Measurements from ENCODE around the gene GSTM3.

Gene GSTM3

DNA sequence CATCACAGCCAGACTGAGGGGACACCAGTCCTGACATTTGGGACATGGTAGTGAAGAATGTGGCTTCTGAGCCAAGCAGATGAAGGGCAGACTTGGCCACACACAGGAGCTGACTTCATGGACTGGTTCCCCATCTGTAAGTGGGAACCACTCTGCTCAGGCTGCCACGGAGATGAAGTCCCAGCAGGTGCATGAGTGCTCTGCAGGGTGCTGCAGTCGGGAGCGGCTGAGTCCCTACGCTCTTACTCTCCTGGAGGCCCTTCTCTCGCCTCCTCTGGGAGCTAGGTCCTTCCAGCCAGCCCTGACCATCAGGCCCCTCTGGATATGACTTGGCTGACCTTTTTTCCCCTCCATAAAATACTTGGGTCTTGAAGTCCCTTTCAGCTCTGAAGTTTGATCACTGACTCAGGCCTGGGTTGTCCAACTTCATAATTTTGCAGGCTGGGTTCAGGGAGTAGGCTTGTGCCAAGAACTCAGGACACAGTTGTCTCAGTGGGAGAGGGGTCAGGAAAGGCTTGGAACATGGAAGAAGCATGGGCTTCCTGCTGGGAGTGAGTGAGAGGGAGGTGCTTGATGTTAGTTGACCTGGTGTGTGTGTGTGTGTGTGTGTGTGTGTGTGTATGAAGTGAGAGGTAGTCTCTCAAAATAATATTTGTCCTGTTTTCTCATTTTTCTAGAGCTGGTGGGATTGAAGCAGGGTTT lies 43.9 kb upstream of the GSTM3 start:
- no peak overlapping the region for H3K27ac ChIP-seq (ENCODE audit: low read length)

GRCh38 chr1:109783436-109783835 lies 42.6 kb upstream of the GSTM3 start:
- H3K4me1 ChIP-seq (ENCODE audit: control insufficient read depth, insufficient read depth, low read length) = peaks cover 8% of the 10 kb centered on the region
- H3K9me3 ChIP-seq (ENCODE audit: control insufficient read depth in 2 of 2, low read length in 2 of 2) = no peaks in the 10 kb centered on the region
- no peak overlapping the region for H3K4me3 ChIP-seq (ENCODE audit: low read length in 2 of 2)
- H3K36me3 ChIP-seq (ENCODE audit: control insufficient read depth in 2 of 2, insufficient read depth in 2 of 2, low read length in 2 of 2) = no peaks in the 10 kb centered on the region
- H3K9ac ChIP-seq (ENCODE audit: low read length in 2 of 2) = no peak overlapping the region
- no peaks in the 10 kb centered on the region for H3K27me3 ChIP-seq (ENCODE audit: control insufficient read depth in 1 of 2, insufficient read depth in 2 of 2, low read length in 2 of 2)
- no peak overlapping the region for H3K27ac ChIP-seq (ENCODE audit: low read length)

More for the DNA sequence above, 43.9 kb upstream of the GSTM3 start:
- peaks cover 8% of the 10 kb centered on the region for H3K4me1 ChIP-seq (ENCODE audit: control insufficient read depth, insufficient read depth, low read length)
- no peaks in the 10 kb centered on the region for H3K27me3 ChIP-seq (ENCODE audit: control insufficient read depth in 1 of 2, insufficient read depth in 2 of 2, low read length in 2 of 2)
- no peak overlapping the region for H3K9ac ChIP-seq (ENCODE audit: low read length in 2 of 2)
- no peaks in the 10 kb centered on the region for H3K36me3 ChIP-seq (ENCODE audit: control insufficient read depth in 2 of 2, insufficient read depth in 2 of 2, low read length in 2 of 2)
- no peaks in the 10 kb centered on the region for H3K9me3 ChIP-seq (ENCODE audit: control insufficient read depth in 2 of 2, low read length in 2 of 2)
- H3K4me3 ChIP-seq (ENCODE audit: low read length in 2 of 2) = no peak overlapping the region

- H3K4me1 ChIP-seq (ENCODE audit: control insufficient read depth, insufficient read depth, low read length) = peaks cover 8% of the 10 kb centered on the region
- no peak overlapping the region for H3K4me3 ChIP-seq (ENCODE audit: low read length in 2 of 2)
- no peaks in the 10 kb centered on the region for H3K36me3 ChIP-seq (ENCODE audit: control insufficient read depth in 2 of 2, insufficient read depth in 2 of 2, low read length in 2 of 2)
- H3K9me3 ChIP-seq (ENCODE audit: control insufficient read depth in 2 of 2, low read length in 2 of 2) = no peaks in the 10 kb centered on the region
- no peaks in the 10 kb centered on the region for H3K27me3 ChIP-seq (ENCODE audit: control insufficient read depth in 1 of 2, insufficient read depth in 2 of 2, low read length in 2 of 2)
- H3K27ac ChIP-seq (ENCODE audit: low read length) = no peak overlapping the region
- H3K9ac ChIP-seq (ENCODE audit: low read length in 2 of 2) = no peak overlapping the region
Measured at GRCh38 chr1:109782927-109783326, 42.1 kb upstream of the GSTM3 start.

- Histone ChIP-seq H3K4me1 (ENCODE audit: control insufficient read depth, insufficient read depth, low read length) (peaks cover 9% of the 10 kb centered on the region), H3K36me3 (ENCODE audit: control insufficient read depth in 2 of 2, insufficient read depth in 2 of 2, low read length in 2 of 2) (no peaks in the 10 kb centered on the region), H3K4me3 (ENCODE audit: low read length in 2 of 2) (no peak overlapping the region), H3K27me3 (ENCODE audit: control insufficient read depth in 1 of 2, insufficient read depth in 2 of 2, low read length in 2 of 2) (no peaks in the 10 kb centered on the region), H3K9me3 (ENCODE audit: control insufficient read depth in 2 of 2, low read length in 2 of 2) (no peaks in the 10 kb centered on the region), H3K27ac (ENCODE audit: low read length) (no peak overlapping the region), H3K9ac (ENCODE audit: low read length in 2 of 2) (no peak overlapping the region)
Measured at GRCh38 chr1:109782514-109782913, 41.7 kb upstream of the GSTM3 start.

DNA sequence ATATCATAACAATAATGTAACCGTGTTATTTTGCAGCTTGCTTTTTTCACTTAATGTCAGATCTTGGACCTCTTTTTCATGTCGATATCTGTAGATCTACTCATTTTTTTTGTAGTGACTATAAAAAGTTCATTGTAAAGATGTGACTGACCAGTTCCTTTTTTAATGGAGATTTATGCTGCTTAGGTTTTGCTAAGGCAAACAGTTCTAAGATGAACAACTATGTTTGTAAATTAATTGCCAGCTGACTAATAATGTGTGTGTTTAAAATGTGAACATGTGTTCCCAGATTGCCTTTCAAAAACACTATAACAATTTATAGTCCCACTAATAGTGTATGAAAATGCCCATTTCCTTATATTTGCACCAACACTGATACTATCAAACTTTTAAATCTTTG lies 41.0 kb upstream of the GSTM3 start:
- peaks cover 14% of the 10 kb centered on the region for H3K4me1 ChIP-seq (ENCODE audit: control insufficient read depth, insufficient read depth, low read length)
- H3K27ac ChIP-seq (ENCODE audit: low read length) = no peak overlapping the region
- no peaks in the 10 kb centered on the region for H3K9me3 ChIP-seq (ENCODE audit: control insufficient read depth in 2 of 2, low read length in 2 of 2)
- H3K36me3 ChIP-seq (ENCODE audit: control insufficient read depth in 2 of 2, insufficient read depth in 2 of 2, low read length in 2 of 2) = no peaks in the 10 kb centered on the region
- no peaks in the 10 kb centered on the region for H3K27me3 ChIP-seq (ENCODE audit: control insufficient read depth in 1 of 2, insufficient read depth in 2 of 2, low read length in 2 of 2)
- no peak overlapping the region for H3K4me3 ChIP-seq (ENCODE audit: low read length in 2 of 2)
- H3K9ac ChIP-seq (ENCODE audit: low read length in 2 of 2) = no peak overlapping the region

- H3K9me3 ChIP-seq (ENCODE audit: control insufficient read depth in 2 of 2, low read length in 2 of 2) = no peaks in the 10 kb centered on the region
- no peaks in the 10 kb centered on the region for H3K27me3 ChIP-seq (ENCODE audit: control insufficient read depth in 1 of 2, insufficient read depth in 2 of 2, low read length in 2 of 2)
- no peak overlapping the region for H3K27ac ChIP-seq (ENCODE audit: low read length)
- H3K4me3 ChIP-seq (ENCODE audit: low read length in 2 of 2) = no peak overlapping the region
- H3K36me3 ChIP-seq (ENCODE audit: control insufficient read depth in 2 of 2, insufficient read depth in 2 of 2, low read length in 2 of 2) = no peaks in the 10 kb centered on the region
- H3K4me1 ChIP-seq (ENCODE audit: control insufficient read depth, insufficient read depth, low read length) = peaks cover 16% of the 10 kb centered on the region
- H3K9ac ChIP-seq (ENCODE audit: low read length in 2 of 2) = no peak overlapping the region
Measured at GRCh38 chr1:109780982-109781381, 40.1 kb upstream of the GSTM3 start.

DNA sequence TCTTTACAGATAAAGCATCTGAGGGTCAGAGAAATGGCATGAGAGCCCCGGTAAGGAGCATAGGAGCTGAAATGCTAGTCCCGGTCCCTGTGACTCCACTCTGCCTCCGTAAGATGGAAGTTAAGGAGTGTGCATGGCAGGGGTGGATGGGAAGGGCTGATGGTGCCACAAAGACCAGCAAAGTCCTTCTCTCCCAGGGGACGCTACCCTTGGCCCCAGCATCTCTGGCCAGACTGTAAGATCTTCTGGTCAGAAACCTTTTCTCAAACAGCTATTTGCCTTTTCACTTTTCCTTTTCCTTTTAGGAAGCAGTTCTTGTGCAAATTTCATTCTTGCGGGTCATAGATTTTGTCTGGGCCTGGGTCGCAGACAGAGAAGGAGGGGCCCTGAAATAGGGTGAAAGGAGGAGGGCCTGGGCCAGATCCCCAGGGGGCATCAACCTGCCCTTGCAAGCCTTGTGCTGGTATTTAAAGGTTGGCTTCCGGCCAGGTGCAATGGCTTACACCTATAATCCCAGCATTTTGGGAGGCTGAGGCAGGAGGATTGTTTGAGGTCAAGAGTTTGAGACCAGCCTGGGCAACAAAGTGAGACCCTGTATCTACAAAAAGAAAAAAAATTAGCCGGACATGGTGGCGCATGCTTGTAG lies 37.3 kb upstream of the GSTM3 start:
- Histone ChIP-seq H3K4me3 (ENCODE audit: low read length in 2 of 2) (no peak overlapping the region), H3K4me1 (ENCODE audit: control insufficient read depth, insufficient read depth, low read length) (peaks cover 24% of the 10 kb centered on the region), H3K27me3 (ENCODE audit: control insufficient read depth in 1 of 2, insufficient read depth in 2 of 2, low read length in 2 of 2) (no peaks in the 10 kb centered on the region), H3K27ac (ENCODE audit: low read length) (no peak overlapping the region), H3K36me3 (ENCODE audit: control insufficient read depth in 2 of 2, insufficient read depth in 2 of 2, low read length in 2 of 2) (no peaks in the 10 kb centered on the region), H3K9me3 (ENCODE audit: control insufficient read depth in 2 of 2, low read length in 2 of 2) (no peaks in the 10 kb centered on the region), H3K9ac (ENCODE audit: low read length in 2 of 2) (no peak overlapping the region)

DNA sequence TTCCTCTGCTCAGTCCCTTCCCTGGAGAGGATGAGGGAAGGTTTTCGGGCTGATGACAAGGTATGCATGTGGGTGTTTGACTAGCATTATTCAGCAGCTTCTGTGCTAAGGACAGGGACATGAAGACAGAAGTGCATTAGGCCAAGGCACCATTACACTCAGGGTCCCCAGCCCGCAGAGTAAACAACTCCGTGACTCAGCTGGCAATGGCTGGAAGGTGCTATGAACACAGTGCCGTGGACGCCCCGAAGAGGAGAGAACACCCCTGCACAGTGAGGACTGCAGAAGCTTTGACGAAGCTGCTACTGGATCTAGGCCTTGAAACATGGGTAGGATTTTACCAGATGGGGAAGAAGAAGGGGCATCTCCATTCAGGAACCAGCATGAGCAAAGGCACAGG lies 36.6 kb upstream of the GSTM3 start:
- H3K9ac ChIP-seq (ENCODE audit: low read length in 2 of 2) = no peak overlapping the region

GRCh38 chr1:109776911-109777310 lies 36.1 kb upstream of the GSTM3 start:
- no peaks in the 10 kb centered on the region for H3K9me3 ChIP-seq (ENCODE audit: control insufficient read depth in 2 of 2, low read length in 2 of 2)
- no peaks in the 10 kb centered on the region for H3K27me3 ChIP-seq (ENCODE audit: control insufficient read depth in 1 of 2, insufficient read depth in 2 of 2, low read length in 2 of 2)
- peak overlapping the region in 1 of 2 donors; percentile 42 for H3K9ac ChIP-seq (ENCODE audit: low read length in 2 of 2)
- H3K4me3 ChIP-seq (ENCODE audit: low read length in 2 of 2) = peak overlapping the region in 1 of 2 donors; percentile 3
- peaks cover 21% of the 10 kb centered on the region for H3K4me1 ChIP-seq (ENCODE audit: control insufficient read depth, insufficient read depth, low read length)
- no peak overlapping the region for H3K27ac ChIP-seq (ENCODE audit: low read length)
- no peaks in the 10 kb centered on the region for H3K36me3 ChIP-seq (ENCODE audit: control insufficient read depth in 2 of 2, insufficient read depth in 2 of 2, low read length in 2 of 2)

More for the DNA sequence above, 36.6 kb upstream of the GSTM3 start:
- Histone ChIP-seq H3K4me1 (ENCODE audit: control insufficient read depth, insufficient read depth, low read length) (peaks cover 21% of the 10 kb centered on the region), H3K9me3 (ENCODE audit: control insufficient read depth in 2 of 2, low read length in 2 of 2) (no peaks in the 10 kb centered on the region), H3K4me3 (ENCODE audit: low read length in 2 of 2) (peak overlapping the region in 1 of 2 donors; percentile 3), H3K27me3 (ENCODE audit: control insufficient read depth in 1 of 2, insufficient read depth in 2 of 2, low read length in 2 of 2) (no peaks in the 10 kb centered on the region), H3K36me3 (ENCODE audit: control insufficient read depth in 2 of 2, insufficient read depth in 2 of 2, low read length in 2 of 2) (no peaks in the 10 kb centered on the region), H3K27ac (ENCODE audit: low read length) (no peak overlapping the region)

DNA sequence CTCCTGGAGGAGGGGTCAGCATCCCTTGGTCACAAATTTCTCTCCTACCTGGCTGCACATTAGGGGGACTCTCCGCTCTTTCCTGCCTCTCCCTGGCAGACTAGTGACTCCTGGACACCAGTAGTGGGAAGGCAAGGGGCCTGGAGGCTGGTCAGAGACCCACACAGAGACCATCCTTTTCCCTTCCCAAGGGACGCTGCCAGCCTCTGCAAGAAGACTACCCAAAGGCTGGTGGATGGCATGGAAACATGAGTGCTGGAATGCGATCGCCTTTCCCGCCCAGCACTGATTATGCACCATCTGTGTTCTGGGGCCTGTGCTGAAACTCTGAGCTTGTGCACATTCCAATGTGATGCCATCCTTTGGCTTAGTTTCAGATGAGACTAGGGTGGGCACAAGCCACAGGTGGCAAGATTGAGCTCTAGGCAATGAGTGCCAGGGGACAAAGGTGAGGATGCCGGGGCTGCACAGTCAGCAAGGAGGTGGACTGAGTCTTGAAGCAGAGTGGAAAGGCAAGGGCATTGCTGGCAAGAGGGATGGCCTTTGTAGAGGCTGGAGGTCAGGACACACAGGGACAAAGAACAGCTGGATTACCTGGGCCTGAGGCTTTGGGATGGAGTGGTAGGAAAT lies 35.5 kb upstream of the GSTM3 start:
- H3K9ac ChIP-seq (ENCODE audit: low read length in 2 of 2) = no peak overlapping the region
- H3K36me3 ChIP-seq (ENCODE audit: control insufficient read depth in 2 of 2, insufficient read depth in 2 of 2, low read length in 2 of 2) = no peaks in the 10 kb centered on the region
- no peak overlapping the region for H3K27ac ChIP-seq (ENCODE audit: low read length)
- peaks cover 25% of the 10 kb centered on the region for H3K4me1 ChIP-seq (ENCODE audit: control insufficient read depth, insufficient read depth, low read length)
- H3K9me3 ChIP-seq (ENCODE audit: control insufficient read depth in 2 of 2, low read length in 2 of 2) = no peaks in the 10 kb centered on the region
- H3K4me3 ChIP-seq (ENCODE audit: low read length in 2 of 2) = no peak overlapping the region
- no peaks in the 10 kb centered on the region for H3K27me3 ChIP-seq (ENCODE audit: control insufficient read depth in 1 of 2, insufficient read depth in 2 of 2, low read length in 2 of 2)

DNA sequence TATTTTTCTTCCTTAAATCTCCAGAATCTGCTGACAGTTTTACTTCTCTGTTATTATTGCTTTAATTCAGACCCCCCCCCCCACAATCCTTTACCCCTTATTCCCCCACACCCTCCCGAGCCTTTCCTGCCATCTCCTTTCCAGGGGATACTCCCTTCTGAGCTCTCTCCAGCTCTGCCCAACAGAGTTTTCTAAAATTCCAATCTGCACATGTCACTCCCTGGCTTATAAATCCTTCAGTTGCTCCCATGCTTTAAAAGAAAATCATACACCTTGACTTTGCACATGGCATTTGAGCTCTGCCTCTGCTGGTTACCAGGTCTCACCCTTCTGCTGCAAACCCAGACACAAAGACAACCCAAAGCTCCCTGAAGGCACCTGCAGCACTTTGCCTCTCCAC lies 34.6 kb upstream of the GSTM3 start:
- H3K9ac ChIP-seq (ENCODE audit: low read length in 2 of 2) = no peak overlapping the region
- no peaks in the 10 kb centered on the region for H3K27me3 ChIP-seq (ENCODE audit: control insufficient read depth in 1 of 2, insufficient read depth in 2 of 2, low read length in 2 of 2)
- no peaks in the 10 kb centered on the region for H3K36me3 ChIP-seq (ENCODE audit: control insufficient read depth in 2 of 2, insufficient read depth in 2 of 2, low read length in 2 of 2)
- no peaks in the 10 kb centered on the region for H3K9me3 ChIP-seq (ENCODE audit: control insufficient read depth in 2 of 2, low read length in 2 of 2)
- peaks cover 25% of the 10 kb centered on the region for H3K4me1 ChIP-seq (ENCODE audit: control insufficient read depth, insufficient read depth, low read length)
- H3K4me3 ChIP-seq (ENCODE audit: low read length in 2 of 2) = no peak overlapping the region
- no peak overlapping the region for H3K27ac ChIP-seq (ENCODE audit: low read length)

Measured in stomach smooth muscle (tissue), 2 donors.